Stimulated activated CD4-positive, alpha-beta T cell treated with anti-CD3 and anti-CD28 coated beads, Interleukin-1b, Interleukin-23, amount 100 ng/mL, for 24 hours (primary cell): ENCODE results near the gene SESN1.
"Not testable (repeated sequence)": the region's sequence is repeated elsewhere in the genome, so short reads cannot be mapped to it uniquely, and the experiment has no call there.

Experiments used
- DNase-seq, 4 experiments: peaks; one replicate each; pipeline ENCODE4 v3.0.0-alpha.2; 2020; ENCODE audit warnings: low read depth in 4 of 4, low spot score in 1 of 4

Gene SESN1

GRCh38 chr6:109095036-109095834 lies 589 bp upstream of the SESN1 start, which contains the start of gene CEP57L1:
Gene CEP57L1, plus strand, starts transcription at chr6:109095507. Its CDS starts 49,715 bp downstream, at chr6:109145222.
- DNase-seq: peak; percentile 83 to 92 (median 86)

GRCh38 chr6:109093732-109094415 lies 772 bp downstream of the SESN1 start:
- DNase-seq: no peak

GRCh38 chr6:109092074-109092473 lies 2.6 kb downstream of the SESN1 start:
- DNase-seq: no peak

- no peak for DNase-seq
These were observed 3.2 kb downstream of the SESN1 start for GRCh38 chr6:109091314-109092024.

- no peak for DNase-seq
These were observed 5.7 kb downstream of the SESN1 start for GRCh38 chr6:109088995-109089394.

GRCh38 chr6:109087661-109088264 lies 6.9 kb downstream of the SESN1 start:
- DNase-seq: no peak

- not testable (repeated sequence) for DNase-seq
These were observed 10.5 kb downstream of the SESN1 start for GRCh38 chr6:109084146-109084545.

GRCh38 chr6:109083657-109084056 lies 11.0 kb downstream of the SESN1 start:
- DNase-seq: no peak

- DNase-seq: no peak
These were observed 12.5 kb downstream of the SESN1 start for GRCh38 chr6:109082188-109082577.

GRCh38 chr6:109081516-109082187 lies 13.0 kb downstream of the SESN1 start:
- no peak for DNase-seq

- no peak for DNase-seq
These were observed 13.6 kb downstream of the SESN1 start for GRCh38 chr6:109081026-109081425.

- DNase-seq: no peak
These were observed 14.7 kb downstream of the SESN1 start for GRCh38 chr6:109079981-109080380.

GRCh38 chr6:109076377-109076776 lies 18.3 kb downstream of the SESN1 start:
- no peak for DNase-seq

GRCh38 chr6:109075934-109076333 lies 18.7 kb downstream of the SESN1 start:
- DNase-seq: no peak

GRCh38 chr6:109074133-109074415 lies 20.6 kb downstream of the SESN1 start:
- no peak for DNase-seq

- peak in 2 of 4 experiments; percentile 29 to 33 for DNase-seq
These were observed 21.1 kb downstream of the SESN1 start for GRCh38 chr6:109073344-109074132.

GRCh38 chr6:109071125-109071917 lies 23.3 kb downstream of the SESN1 start:
- DNase-seq: no peak

- no peak for DNase-seq
These were observed 24.9 kb downstream of the SESN1 start for GRCh38 chr6:109069746-109070145.

GRCh38 chr6:109062767-109063352 lies 31.8 kb downstream of the SESN1 start:
- no peak for DNase-seq
